Activated CD4-positive, alpha-beta T cell treated with anti-CD3 and anti-CD28 coated beads, Interleukin-2, Interleukin-4, amounts not matched to agents 100 ng/mL and 50 ng/mL, durations not matched to agents 16 hours and 8 hours (primary cell): ENCODE results near the gene STX8.

ENCODE experiments used
- DNase-seq: peaks from one replicate; pipeline ENCODE4 v3.0.0-alpha.2; 2020; ENCODE audit warnings: low spot score

STX8 gene

GRCh38 chr17:9439851-9440250 lies 135.8 kb downstream of the STX8 start:
- no peak for DNase-seq

- no peak for DNase-seq
These were observed 139.0 kb downstream of the STX8 start for GRCh38 chr17:9436630-9437029.

- no peak for DNase-seq
These were observed 140.5 kb downstream of the STX8 start for GRCh38 chr17:9435165-9435564.

GRCh38 chr17:9434642-9435057 lies 141.0 kb downstream of the STX8 start:
- DNase-seq: no peak

GRCh38 chr17:9432934-9433421 lies 142.6 kb downstream of the STX8 start:
- DNase-seq: peak; percentile 44

- DNase-seq: peak; percentile 13
These were observed 143.3 kb downstream of the STX8 start for GRCh38 chr17:9432134-9432885.

GRCh38 chr17:9431620-9432019 lies 144.0 kb downstream of the STX8 start:
- no peak for DNase-seq

GRCh38 chr17:9427465-9428315 lies 147.9 kb downstream of the STX8 start:
- no peak for DNase-seq

- no peak for DNase-seq
These were observed 151.5 kb downstream of the STX8 start for GRCh38 chr17:9424071-9424640.

GRCh38 chr17:9421525-9421924 lies 154.1 kb downstream of the STX8 start:
- no peak for DNase-seq

- DNase-seq: no peak
These were observed 155.6 kb downstream of the STX8 start for GRCh38 chr17:9419932-9420453.

GRCh38 chr17:9414471-9414870 lies 161.1 kb downstream of the STX8 start:
- no peak for DNase-seq

GRCh38 chr17:9410737-9411136 lies 164.9 kb downstream of the STX8 start:
- no peak for DNase-seq

- DNase-seq: no peak
These were observed 165.3 kb downstream of the STX8 start for GRCh38 chr17:9410301-9410700.

GRCh38 chr17:9409878-9410277 lies 165.7 kb downstream of the STX8 start:
- no peak for DNase-seq

- DNase-seq: no peak
These were observed 166.5 kb downstream of the STX8 start for GRCh38 chr17:9408868-9409829.

GRCh38 chr17:9408381-9408780 lies 167.2 kb downstream of the STX8 start:
- no peak for DNase-seq

GRCh38 chr17:9406046-9406606 lies 169.5 kb downstream of the STX8 start:
- DNase-seq: no peak

GRCh38 chr17:9403257-9403656 lies 172.4 kb downstream of the STX8 start:
- DNase-seq: no peak

- DNase-seq: peak; percentile 19
These were observed 172.9 kb downstream of the STX8 start for GRCh38 chr17:9402590-9403199.

GRCh38 chr17:9401434-9401833 lies 174.2 kb downstream of the STX8 start:
- DNase-seq: no peak
